Stimulated activated CD4-positive, alpha-beta T cell treated with anti-CD3 and anti-CD28 coated beads, Interleukin-4, amount 100 ng/mL, for 4 hours (primary cell): Measurements from ENCODE around the gene PREB.
A peak's percentile ranks its signal among the peaks of the same experiment; 100 is the strongest.
"Not testable (repeated sequence)": the region's sequence is repeated elsewhere in the genome, so short reads cannot be mapped to it uniquely, and the experiment has no call there.

ENCODE experiments used
- DNase-seq, 2 experiments: peaks; one replicate each; pipeline ENCODE4 v3.0.0-alpha.2; 2020

The PREB gene, protein sequence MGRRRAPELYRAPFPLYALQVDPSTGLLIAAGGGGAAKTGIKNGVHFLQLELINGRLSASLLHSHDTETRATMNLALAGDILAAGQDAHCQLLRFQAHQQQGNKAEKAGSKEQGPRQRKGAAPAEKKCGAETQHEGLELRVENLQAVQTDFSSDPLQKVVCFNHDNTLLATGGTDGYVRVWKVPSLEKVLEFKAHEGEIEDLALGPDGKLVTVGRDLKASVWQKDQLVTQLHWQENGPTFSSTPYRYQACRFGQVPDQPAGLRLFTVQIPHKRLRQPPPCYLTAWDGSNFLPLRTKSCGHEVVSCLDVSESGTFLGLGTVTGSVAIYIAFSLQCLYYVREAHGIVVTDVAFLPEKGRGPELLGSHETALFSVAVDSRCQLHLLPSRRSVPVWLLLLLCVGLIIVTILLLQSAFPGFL

DNA sequence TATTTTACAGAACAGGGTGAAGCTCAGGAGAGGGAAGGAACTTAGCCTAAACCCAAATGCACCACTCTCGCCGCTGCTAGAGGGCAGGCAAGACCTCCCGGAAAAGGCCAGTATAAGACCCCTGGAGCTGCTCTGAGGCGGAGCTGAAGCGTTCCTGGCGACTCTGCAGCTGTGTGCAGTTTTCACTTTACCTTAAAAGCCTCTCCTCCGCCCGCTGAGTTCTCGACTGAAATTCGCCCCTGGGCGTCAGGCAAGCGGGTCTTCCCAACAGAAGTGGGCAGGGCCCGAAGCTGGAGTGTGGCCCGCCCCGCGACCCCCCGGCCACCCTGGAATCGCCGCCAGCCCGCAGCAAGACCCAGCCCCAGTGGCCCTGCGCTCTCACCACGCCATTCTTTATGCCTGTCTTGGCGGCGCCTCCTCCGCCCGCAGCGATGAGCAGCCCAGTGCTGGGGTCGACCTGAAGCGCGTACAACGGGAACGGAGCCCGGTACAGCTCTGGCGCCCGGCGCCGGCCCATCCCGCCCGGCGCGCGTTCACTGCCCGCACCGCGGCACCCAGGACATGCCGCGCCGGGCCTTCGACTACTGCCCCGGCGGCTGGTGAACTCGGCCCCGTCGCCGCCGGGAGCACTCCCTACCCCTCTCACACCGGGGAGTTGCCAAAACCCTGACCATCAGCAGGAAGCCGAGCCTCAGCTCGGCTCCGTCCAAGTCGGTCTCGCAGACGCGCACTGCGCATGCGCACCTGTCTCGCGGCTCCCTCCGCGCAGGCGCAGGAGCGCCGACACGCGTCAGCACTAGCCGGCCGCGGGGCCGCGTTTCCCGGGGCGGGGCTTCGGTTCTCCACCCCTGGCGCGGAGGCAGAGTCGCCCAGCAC lies at the start of gene PREB:
Gene PREB (minus strand): TSS at position 732 of the 876 bp plus-strand sequence. CDS start 215 bp downstream, at position 517.
- peak; percentile 97 to 99 for DNase-seq

DNA sequence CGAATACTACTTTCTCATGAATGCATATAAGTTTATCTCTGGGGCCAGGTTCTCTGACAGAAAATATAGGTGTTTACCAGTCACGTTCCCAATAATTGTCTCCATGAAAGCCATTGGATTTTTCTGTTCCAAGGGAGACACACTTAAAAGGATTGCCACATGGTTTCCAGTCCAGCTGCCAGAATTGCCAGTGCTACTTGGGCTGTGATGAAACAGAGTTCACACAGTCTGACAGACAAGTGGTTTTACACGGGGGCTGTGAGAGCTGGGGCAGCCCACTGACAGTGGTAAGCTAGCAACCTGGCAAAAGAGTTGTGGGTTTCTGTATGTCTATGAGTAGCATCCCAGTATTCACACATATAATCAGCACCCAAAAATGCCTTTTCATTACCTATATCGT lies 49.7 kb upstream of the PREB start:
- DNase-seq = no peak

DNA sequence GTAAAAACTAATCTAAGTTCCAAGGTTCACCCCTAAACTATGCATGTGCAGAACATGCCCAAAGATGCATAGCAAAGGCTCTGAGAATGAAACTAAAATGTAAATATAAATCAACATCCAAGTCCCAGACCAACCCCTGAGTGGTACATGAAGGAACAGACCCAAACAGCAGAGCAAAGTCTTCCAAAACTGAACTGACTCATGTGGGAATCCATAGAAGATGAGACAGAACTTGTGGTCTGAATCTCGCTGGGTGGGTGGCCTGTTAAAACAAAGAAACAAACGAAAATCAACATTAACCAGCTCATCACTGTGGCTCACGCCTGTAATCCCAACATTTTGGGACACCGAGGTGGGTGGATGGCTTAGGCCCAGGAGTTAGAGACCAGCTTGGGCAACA lies 47.9 kb upstream of the PREB start:
- DNase-seq = no peak

DNA sequence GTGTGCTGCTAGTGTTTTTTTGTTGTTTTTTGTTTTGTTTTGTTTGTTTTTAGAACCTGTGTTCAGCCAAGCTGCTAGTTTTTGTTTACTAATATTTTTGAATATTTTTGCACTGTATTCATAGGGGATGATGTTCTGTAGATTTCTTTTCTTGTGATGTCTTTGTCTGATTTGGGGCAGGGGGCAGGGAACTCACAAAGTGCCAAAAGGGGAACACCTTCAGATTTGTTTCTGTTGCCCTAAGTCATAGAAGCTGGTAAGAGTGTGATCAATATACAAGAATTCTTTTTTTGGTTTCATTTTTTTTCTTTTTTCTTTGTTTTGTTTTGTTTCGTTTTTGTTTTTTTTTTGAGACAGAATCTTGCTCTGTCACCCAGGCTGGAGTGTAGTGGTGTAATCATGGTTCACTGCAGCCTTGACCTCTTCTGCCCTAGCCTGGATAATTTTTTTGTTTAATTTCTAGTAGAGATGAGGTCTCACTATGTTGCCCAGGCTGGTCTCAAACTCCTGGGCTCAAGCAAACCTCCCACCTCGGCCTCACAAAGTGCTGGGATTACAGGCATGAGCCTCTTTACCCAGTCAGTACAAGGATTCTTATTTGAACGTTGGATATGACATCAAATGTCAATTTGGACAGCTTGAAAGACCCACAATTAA lies 45.0 kb upstream of the PREB start:
- no peak for DNase-seq

DNA sequence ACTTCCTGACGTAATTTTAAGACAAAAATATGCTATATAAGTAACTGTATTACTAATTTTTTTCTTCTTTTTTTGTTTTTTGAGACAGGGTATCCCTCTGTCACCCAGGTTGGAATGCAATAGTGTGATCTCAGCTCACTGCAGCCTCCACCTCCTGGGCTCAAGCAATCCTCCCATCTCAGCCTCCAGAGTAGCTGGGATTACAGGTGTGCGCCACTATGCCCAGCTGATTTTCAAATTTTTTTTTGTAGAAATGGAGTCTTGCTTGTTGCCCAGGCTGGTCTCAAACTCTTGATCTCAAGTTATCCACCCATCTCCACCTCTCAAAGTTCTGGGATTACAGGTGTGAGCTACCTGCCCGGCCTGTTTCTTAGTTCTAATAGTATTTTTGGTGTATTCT lies 44.0 kb upstream of the PREB start:
- DNase-seq = no peak

DNA sequence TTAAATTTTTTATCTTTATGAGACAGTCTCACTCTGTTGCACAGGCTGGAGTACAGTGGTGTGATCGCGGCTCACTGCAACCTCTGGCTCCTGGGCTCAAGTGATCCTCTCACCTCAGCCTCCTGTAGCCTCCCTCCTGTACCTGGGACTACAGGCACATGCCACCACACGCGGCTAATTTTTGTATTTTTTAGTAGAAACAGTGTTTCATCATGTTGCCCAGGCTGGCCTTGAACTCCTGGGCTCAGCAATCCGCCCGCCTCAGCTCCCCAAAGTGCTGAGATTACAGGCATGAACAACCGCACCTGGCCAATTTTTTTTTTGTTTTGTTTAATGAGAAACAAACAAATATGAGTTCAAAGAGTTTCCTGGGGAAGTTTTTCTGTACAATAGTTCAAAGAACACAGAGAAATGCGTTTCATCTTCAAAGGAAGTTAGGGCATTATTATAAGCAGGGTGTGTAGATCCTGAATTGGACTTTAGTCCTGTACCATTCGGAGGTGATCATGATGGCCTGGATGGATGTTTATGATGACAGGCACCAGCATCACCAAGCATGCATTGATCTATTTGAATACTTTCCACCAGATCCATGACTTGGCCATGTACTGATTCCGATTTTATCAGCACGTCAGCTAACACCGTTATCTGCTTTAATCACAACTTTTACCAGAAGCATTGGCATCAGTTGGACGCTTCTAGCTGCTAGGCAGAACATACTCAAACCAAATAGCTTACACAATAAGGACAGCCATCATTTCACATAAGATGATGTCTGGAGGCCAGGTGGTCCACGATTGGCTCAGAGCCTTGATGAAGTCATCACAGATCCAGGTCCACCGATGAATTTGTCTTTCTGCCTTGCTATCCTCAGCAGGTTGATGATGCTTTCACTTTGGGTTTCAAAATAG lies 43.3 kb upstream of the PREB start:
- no peak for DNase-seq

DNA sequence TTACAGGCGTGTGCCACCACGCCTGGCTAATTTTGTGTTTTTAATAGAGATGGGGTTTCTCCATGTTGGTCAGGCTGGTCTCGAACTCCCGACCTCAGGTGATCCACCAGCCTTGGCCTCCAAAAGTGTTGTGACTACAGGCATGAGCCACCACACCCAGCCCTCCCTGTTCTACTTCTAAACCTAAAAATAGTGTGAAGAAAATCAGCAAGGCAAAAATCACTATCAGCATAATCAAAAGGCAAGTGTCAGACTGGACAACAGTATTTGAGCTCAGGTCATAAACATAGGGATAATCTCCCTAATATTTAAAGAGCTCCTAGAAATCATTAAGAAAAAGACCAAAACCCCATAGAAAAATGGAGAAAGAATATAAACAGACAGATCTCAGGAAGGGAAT lies 41.3 kb upstream of the PREB start:
- not testable (repeated sequence) for DNase-seq

DNA sequence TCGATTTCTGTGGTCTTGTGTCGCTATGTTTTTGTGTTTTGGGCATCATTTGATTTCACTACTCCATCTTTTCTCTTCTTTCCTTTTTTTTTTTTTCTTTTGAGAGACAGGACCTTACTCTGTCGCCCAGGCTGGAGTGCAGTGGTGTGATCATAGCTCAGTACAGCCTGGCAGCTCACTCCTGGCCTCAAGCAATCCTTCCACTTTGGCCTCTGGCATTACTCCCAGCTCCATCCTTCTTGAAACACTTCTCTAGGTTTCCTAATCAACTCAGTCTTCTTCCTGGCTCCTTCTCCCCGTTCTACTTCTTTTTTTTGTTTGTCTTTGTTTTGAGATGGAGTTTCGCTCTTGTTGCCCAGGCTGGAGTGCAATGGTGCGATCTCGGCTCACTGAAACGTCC lies 40.9 kb upstream of the PREB start:
- DNase-seq = no peak

DNA sequence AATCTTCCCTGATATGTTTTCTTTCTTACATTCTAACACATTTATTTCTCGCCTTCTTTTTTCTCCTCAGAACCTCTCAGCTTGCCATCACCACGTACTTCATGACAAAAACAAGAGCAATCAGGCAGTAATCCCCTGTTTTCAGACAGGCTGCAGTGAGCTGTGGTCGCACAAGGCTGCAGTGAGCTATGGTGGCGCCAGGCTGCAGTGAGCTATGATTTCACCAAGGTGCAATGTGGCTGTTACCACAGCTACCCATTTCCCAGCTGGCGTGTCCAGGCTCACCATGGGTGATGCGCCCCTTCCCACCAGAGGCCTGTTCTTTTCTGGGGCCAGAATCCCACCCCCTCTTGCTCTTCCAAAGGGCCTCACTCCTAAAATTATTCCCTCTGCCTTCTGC lies 40.2 kb upstream of the PREB start:
- DNase-seq = no peak

DNA sequence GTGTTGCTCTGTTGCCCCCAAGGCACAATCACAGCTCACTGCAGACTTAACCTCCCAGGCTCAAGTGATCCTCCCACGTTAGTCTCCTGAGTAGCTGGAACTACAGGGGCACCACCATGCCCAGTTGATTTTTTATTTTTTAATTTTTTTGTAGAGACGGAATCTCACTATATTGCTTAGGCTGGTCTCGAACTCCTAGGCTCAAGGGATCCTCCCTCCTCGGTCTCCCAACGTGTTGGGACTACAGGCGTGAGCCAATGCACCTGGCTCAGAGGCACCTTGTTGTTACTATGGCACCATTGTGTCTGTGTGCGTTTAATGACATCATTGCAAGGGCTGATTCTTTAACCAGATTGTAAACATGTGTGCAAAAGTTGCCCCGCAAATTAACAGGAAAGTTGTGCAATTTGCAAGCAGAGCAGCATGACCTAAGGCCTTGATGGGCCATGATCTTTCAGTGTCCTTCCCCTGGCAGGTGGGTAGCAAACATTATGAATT lies 37.0 kb upstream of the PREB start:
- DNase-seq = no peak

DNA sequence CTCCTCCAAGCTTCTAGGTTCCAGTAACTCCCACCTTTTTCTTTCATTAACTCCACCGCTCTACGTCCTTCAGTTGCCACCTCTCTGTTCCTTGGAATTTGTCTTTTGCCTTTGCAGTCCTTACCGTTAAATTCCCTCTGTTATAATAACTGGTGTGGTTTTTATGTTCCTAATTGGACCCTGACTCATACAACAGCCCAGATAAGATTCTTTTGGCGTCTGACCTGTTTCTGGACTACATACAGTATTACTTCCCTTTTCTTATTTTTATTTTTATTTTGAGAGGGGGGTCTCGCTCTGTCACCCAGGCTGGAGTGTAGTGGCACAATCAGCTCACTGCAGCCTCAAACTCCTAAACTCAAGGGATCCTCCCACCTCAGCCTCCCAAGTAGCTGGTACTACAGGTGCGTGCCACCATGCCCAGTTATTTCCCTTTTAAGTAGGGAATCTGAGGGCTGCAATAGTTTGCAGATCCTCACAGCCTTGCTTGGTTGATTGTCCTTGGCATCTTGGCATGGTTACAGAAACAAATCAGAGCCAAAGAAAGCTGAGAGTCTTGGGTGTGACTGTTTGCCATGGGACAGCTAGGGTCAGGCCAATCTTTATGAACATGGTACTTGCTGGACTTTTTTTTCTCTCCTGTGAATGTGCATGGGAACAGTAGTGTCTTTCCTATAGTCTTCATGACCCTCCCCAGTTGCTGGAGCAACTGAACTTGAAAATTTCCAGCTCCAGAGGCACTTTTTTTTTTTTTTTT lies 36.3 kb upstream of the PREB start:
- DNase-seq = no peak

DNA sequence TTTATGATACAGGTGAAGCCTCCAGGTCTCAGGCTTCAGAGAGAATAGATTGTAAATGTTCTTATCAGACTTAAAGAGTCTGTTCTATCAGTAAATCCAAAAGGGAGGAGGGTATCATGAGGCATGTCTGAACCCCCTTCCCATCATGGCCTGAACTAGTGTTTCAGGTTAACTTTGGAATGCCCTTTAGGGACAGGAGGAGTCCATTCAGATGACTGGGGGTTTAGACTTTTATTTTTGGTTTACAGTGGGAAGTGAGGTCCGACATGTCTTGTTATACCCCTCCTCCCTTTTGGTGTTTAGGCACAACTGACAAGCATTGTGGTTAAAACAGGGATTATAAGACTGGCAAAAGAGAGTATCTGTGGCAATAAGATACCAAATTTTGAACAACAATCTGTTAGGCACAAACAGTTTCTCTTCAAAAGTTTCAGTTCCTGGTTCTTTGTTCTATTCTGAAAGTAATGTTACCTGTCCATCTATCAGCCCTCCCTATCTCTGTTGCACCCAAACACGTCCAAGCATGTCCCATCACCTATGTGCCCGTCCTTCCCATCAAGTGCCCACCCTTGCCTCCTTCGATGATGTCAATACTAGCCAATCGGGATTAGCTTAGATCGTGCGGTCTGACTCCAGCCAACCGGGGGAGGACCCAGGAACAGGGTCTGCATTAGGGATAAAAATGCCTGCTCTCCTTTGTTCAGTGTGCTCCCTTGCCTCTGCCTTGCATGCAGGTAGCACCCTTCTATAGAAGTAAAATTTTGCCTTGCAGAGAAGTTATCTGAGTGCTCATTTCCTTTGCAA lies 30.7 kb upstream of the PREB start:
- DNase-seq = no peak

DNA sequence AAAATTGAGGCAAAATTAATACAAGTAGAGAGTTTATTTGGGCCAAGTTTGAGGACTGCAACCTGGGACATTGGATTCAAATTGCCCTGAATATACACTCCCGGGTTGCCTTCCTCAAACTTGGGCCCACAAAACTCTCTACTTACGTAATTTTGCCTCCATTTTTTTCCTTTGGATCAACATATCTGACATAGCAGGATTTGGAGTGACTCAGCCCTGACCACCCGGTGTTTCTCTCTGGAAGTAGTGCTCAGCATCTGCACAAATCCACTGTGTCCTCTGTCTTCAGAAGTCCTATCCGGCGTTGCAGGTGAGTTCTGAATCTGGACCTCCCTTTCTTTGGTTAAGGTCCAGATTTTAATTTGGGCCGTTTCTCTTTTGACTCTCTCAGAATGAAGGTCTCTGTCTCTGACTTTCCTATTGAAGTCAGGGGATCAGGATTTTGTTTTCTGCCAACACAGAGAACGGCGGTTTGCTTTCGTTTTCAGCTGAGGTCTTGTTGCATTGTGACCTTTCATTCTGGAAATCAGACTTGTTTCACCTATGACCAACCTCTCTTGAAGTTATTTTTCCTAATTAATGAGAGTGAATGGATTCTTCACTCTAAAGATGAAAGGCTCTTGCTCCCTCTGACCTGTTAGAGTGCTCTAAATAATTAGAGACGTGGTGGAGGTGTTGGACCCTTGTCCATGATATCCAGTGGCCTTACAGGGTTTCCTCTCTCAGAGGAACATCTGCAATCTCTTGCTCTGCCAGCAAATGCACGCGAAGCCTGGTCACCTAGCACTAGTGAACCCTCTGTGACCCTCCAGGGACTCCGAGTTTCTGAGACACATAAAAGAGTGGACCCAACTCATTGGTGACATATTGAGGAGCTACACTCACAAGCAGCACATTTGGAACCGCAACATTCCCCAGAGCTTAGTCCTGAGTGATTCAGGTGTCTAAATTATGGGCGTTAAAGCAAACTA lies 28.0 kb upstream of the PREB start:
- no peak for DNase-seq

DNA sequence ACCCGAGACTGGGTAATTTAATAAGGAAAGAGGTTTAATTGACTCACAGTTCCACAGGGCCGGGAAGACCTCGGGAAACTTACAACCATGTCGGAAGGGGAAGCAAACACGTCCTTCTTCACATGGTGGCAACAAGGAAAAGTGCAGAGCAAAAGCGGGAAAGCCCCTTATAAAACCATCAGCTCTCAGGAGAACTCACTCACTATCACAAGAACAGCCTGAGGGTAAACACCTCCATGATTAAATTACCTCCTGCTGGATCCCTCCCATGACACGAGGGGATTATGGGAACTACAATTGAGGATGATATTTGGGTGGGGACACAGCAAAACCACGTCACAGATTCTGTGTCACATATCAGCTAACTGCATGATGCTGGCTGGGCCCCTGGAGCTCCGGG lies 25.8 kb upstream of the PREB start:
- no peak for DNase-seq

DNA sequence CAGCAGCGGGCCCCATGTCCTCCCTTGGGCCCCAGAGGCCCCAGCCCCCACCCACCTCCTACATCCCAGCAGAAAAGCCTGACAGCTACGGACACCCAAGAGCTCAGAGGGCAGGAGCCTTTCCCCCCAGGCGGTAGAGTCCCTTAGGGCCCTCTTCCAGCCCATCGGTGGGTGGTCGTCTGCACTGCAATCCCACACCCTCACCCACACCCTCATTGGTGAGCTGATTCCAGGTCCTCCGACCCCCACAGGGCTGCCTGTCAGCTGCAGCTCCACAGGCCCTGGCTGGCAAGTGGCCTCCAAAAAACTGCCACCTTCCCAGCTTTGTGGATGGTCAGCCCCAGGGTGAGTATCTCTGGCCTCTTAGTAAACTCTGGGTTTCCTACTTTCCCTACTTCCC lies 24.8 kb upstream of the PREB start:
- no peak for DNase-seq

DNA sequence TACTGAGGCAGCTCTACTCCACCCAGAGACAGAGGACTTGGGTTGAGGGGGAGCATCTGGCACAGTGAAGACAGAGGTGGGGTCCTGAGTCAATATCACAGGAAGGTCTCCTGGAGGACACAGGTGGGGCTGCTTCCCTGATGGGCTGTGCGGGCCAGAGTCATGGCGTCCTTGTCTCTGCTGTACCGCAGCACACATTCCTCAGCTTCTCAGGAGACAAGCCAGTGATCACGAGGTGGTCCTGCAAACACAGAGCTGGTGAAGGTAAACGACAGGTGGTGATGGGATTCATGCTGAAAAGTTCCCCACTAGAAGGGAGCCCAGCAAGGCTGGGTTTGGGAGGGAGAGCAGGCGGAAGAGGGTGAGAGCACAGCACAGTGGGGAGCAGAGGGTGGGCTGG lies 24.0 kb upstream of the PREB start:
- DNase-seq = no peak

DNA sequence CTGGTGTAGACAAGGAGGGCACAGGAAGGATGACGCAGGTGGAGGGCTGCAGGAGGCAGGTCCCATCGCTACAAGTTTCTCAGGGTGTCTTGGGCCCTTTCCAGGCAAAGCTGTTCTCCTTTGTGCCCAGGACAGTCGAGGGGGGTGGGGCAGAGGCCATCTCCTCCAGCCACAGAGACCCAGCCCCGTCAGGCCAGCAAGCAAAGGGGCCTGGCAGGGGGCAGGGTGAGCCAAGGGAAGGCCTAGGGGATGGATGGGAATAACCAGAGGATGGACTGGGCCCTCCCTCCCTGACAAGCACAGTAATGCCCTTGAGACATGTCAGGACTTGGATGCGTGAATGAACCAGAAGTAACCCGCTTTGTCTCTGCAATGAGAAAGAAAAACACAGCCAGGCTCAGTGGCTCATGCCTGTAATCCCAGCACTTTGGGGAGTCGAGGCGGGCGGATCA lies 20.7 kb upstream of the PREB start:
- no peak for DNase-seq

DNA sequence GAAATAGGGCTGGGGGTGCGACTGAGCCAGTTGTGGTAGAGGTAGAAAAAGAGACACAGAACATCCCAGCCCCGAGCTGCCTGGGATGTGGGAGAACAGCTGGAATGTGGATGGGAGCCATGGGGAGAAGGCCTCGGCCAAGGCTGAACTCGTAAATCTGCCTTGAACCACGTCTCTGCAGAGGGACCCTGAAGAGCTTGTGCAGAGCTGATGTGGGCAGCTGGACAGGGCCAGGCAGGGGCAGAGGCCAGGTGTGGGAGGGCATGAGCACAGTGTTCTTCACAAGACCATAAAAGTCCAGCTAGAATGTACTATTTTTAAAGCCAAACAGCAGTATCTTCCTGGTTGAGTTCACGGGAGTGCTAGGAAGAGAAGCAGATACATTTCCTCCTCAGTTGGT lies 20.1 kb upstream of the PREB start:
- no peak for DNase-seq

DNA sequence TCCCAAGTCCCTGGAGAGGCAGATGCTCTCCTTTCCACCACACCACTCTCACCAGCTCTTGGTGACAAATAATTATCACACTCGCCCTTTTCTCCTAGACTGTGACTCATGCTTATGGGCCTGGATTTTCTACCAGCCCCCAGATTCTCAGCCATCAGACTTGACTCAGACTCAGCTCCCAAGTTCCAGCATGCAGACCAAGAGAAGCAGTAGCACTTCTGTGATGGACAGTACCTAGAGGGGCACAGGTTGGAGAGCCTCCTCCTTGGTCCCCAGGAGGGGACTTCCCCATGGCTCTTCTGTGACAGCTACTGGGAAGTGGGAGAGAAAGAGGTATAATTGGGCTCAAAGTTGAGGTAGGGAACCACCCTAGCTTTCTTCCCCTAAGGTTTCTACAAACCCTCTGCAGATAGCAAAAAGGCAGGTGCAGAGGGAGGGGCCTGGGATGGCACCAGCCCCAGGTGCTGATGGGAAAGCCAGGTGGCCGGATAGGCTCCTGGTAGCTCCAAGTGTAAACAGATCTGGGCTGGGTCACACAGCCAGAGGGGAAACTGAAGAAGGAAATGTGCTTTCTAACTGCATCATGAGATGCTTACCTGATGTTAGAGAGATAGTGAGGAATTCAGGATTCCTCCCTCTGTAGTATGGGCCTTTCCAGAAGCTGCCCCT lies 18.5 kb upstream of the PREB start:
- no peak for DNase-seq
